22Rv1 (cell line): ENCODE results near the gene TMEM244.

Experiments used
- H3K27ac ChIP-seq: fragments of 450-650 bp; 2 replicates; pipeline ENCODE4 v1.5.1; 2017
- ZFX ChIP-seq: fragments of 450-650 bp; IDR thresholded peaks from 2 replicates; pipeline ENCODE4 v1.6.1; 2017; ENCODE audit warnings: antibody characterized with exemption, borderline replicate concordance
- TF ChIP-seq, protein P1 (sequence below): fragments of 450-650 bp; IDR thresholded peaks from 2 replicates; pipeline ENCODE4 v1.5.1; 2017; ENCODE audit warnings: mild to moderate bottlenecking

Gene TMEM244

GRCh38 chr6:129853996-129854711, 7.0 kb downstream of the TMEM244 start:
- TF ChIP-seq ZFX = no peak
- TF ChIP-seq, protein P1, sequence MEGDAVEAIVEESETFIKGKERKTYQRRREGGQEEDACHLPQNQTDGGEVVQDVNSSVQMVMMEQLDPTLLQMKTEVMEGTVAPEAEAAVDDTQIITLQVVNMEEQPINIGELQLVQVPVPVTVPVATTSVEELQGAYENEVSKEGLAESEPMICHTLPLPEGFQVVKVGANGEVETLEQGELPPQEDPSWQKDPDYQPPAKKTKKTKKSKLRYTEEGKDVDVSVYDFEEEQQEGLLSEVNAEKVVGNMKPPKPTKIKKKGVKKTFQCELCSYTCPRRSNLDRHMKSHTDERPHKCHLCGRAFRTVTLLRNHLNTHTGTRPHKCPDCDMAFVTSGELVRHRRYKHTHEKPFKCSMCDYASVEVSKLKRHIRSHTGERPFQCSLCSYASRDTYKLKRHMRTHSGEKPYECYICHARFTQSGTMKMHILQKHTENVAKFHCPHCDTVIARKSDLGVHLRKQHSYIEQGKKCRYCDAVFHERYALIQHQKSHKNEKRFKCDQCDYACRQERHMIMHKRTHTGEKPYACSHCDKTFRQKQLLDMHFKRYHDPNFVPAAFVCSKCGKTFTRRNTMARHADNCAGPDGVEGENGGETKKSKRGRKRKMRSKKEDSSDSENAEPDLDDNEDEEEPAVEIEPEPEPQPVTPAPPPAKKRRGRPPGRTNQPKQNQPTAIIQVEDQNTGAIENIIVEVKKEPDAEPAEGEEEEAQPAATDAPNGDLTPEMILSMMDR = no peak
- H3K27ac ChIP-seq = no peak overlapping the region

DNA sequence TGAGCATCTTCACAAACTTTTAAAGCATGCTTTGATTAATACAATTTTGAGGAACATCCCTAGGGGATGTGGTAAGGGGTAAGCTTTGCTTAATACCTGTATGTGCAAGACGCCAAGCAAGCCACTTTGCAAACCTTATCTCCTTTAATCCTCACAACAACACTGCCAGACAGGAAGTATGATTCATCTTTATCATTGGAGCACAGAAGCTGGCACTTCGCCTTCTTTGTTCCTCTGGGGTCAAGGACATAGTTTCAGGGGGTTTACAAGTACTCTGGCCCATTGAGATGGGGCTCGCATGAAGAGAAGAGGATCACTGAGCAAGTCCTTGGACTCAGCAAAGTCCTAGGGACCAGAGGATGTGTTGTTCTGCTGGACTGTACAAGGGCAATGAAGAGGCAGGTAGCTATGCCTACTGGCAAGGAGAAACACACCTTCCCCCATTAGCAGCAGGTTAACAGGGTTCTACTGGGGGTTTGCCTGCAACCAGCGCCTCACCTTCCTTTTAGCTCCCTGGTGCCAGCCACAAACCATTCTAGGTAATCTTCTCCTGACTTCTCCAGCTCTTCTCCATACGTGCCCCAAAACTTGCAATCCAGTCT, 8.8 kb downstream of the TMEM244 start:
- TF ChIP-seq, protein P1 = no peak
- TF ChIP-seq ZFX = no peak
- no peak overlapping the region for H3K27ac ChIP-seq

DNA sequence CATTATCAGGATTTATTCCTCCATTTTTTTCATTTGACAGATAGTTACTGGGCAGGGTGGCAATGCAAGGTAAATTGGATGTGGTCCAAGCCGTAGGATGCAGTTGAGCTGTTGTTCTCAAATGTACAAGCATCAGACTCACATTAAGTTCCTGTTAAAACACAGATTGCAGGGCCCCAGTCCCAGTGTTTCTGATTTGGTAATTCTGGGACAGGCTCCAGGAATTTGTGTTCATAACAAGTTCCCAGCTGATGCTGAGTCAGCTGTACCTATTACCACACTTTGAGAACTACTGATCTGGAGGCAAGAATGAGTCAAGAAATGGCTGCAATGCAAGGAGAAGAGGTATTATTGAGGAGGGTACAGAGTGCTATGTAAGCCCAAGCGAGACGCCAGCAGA, 11.7 kb downstream of the TMEM244 start:
- TF ChIP-seq ZFX = no peak
- TF ChIP-seq, protein P1 = no peak
- H3K27ac ChIP-seq = no peak overlapping the region

DNA sequence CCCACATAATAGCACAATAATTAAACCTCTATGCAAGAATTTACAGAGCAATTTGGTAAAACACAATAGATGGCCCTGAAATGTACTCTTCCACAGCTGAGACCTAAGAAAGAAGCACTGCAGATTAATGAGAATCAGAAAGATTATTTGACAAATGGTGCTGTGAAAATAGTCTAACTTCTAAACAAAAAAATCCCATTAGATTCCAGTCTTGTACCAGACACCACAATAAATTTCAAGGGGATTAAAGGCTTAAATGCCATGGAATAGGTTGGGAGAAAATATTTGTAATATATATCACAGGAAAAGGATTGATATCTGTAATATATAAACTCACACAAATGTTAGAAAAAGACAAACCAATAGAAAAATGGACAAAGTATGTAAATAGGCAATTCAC, 14.4 kb downstream of the TMEM244 start:
- TF ChIP-seq, protein P1 = no peak
- TF ChIP-seq ZFX = no peak
- H3K27ac ChIP-seq = no peak overlapping the region

DNA sequence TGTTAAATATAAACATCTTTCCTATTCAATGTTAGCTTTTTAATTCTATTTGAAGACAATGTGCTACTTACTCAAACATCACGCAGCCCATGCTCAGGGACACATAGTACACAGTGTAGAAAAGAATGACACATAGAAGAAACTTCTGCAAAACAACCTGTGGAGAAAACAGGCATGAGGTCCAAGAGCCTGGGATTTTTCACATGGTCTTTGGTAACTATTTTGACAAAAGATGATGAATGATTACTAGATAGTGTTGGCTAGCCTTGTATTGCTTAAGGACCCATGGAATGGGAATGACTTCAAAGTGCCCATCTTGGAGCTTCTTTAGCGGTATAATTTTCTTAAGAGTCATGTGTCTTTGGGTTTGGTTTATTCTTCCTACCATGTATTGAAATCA, 15.4 kb downstream of the TMEM244 start:
- TF ChIP-seq, protein P1 = no peak
- TF ChIP-seq ZFX = no peak
- H3K27ac ChIP-seq = no peak overlapping the region

DNA sequence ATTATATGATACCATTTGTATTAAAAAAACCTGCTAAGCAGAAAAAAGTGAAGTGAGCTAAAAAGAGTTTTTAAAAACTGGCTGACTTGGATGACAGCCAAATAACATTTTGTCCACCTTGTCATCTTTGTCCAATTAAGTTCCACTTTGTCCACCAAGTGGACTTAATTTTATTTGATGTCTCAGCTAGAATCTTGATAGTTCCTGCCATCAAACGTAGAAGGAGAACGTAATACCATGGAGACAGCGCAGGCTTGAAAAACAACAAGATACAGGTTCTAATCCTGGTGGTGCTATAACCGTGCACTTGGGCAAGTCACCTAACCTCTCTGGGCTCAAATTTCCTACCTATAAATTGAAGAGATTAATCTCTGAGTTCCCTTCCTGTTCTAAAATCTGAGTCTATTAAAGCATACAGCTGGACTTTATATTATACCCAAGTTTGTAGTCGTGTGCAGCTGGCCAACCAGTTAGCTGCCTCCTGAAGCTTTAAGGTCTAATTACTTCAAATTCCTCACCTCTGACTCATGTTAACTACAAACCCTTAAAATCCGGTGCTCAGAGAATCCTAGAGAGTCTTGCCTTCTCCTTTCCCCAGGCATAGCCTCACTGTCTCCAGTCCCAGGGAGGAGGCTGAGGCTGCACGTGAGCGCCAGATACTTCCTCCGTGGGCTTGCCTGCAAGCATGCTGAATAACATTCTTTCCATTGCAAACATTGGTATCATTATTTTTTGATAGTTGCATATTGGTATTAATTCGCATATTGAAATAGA, 16.8 kb downstream of the TMEM244 start:
- no peak overlapping the region for H3K27ac ChIP-seq

More for the DNA sequence above, 16.8 kb downstream of the TMEM244 start:
- TF ChIP-seq ZFX = no peak
- TF ChIP-seq, protein P1 = no peak
